A673 (cell line): ENCODE data around the gene CKM.

Source experiments
- CTCF ChIP-seq: fragments of 300-800, 200-600 bp; sonication (generic); conservative IDR thresholded peaks from 2 replicates; pipeline ENCODE4 v1.5.1; 2017; ENCODE audit warnings: low read depth, mild to moderate bottlenecking, antibody characterized with exemption, low read length, moderate library complexity, mixed read lengths
- EZH2 ChIP-seq: fragments of 200-600 bp; sonication (generic); IDR thresholded peaks from 2 replicates; pipeline ENCODE4 v1.6.1; 2017; ENCODE audit warnings: borderline replicate concordance, low read depth, mild to moderate bottlenecking, mixed read lengths, antibody characterized with exemption, low read length; ENCODE audit not compliant: poor library complexity, severe bottlenecking

GRCh38 chr19:45358213-45358792 lies 35.6 kb upstream of the CKM start:
- TF ChIP-seq CTCF (no peak), EZH2 (no peak)
